HG03354 (cell line): Measurements from ENCODE around the gene TGOLN2.
"Not testable (repeated sequence)": the region's sequence is repeated elsewhere in the genome, so short reads cannot be mapped to it uniquely, and the experiment has no call there.

Source experiments
- ATAC-seq: cut with Tn5 transposase; IDR thresholded peaks from one replicate; pipeline ENCODE4 v1.9.1; 2021; ENCODE audit warnings: mild to moderate bottlenecking; ENCODE audit not compliant: unreplicated experiment, poor library complexity, severe bottlenecking

TGOLN2 gene

DNA sequence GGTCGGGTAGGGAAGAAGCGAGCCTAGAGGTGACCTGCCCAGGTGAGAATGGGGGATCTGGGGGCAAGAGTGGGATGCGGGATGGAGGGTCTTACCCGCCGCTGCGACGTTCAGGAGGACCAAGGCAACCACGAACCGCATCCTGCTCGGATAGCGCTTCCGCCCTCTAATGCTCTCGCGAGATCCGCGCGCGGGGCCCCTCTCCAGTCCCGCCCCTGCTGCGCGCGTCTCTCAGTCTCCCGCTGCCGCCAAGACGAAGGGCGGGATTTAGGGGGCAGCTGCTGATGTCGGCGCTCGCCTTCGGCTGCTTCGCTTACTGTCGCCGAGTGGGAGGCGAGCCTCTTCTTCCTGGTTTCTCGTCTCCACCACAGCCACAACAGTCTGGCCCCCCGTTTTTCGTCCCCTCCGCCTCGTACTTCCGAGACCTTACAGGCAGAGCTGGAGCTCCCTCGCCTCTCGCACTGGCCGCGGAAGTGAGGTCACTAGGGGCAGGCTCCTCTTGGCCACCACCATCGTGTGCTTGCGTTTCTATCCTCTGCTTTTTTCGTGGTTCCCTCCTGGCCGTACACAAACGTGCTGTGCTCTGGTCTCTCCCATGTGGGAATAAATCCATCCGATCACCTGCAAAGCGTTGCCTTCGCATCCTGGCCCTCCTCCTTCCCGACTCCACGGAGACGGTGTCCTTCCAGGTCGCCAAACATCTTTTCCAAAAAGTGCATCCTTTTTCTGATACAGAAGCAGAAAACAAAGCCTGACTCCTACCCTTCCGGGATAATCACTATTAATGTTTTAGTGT lies at the start of gene TGOLN2:
Gene TGOLN2, minus strand, starts transcription at position 168 of the 796 bp plus-strand sequence. Its CDS starts 27 bp downstream, at position 141.
- ATAC-seq, result peak; percentile 90

DNA sequence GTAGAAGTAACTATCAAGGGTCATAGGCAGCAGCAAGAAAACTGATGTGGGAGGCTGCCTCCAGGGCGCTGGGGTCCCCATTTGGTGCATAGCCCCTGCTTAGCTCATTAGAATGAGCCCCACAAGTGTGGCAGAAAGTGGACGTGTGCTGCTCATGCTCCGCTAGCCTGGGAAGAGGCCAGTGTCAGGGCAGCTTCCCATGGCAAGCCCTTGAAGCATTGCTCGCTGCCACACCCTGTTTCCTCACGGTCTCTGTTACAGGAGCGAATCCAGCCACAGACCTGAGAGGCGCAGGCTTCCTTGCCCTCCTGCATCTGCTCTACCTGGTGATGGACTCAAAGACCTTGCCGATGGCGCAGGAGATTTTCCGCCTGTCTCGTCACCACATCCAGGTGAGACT lies 49.3 kb upstream of the TGOLN2 start:
- no peak for ATAC-seq

DNA sequence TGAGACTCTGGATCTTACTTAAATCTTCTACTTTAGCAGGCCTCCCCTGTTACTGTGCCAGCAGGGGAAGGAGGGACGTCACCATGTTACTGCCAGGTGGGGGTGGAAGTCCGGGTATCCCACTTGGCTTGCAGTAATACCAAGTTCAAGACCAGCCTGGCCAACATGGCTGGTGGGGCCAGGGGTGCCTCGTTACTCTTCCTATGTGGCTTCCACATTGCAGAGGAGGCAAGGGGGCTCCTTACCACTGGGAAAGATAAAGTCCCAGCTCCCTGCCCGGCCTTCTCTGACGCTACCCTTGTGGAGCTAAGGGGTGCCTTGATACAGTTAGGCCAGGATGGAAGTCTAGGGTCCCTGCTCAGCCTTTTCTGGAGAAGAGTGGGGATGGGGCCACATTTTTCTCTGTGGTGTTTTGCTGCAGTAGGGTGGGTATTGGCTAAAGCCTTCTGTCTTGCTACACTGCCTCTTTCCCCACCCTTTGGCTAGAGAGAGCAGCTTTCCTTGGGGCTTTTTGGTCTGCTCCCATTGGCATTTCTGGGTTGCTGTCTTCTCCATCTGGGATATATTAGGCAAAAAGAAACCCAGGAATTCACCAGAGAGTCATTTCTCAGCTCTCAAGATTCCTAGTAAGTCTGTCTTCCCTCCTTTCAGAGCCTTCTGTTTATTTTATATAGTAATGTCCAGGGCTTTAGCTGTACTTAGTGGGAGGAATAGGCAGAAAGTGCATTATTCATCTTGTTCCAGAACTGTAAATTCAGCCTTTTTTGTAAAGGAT lies 48.7 kb upstream of the TGOLN2 start:
- ATAC-seq, result no peak

GRCh38 chr2:85371045-85371444 lies 43.3 kb upstream of the TGOLN2 start:
- ATAC-seq, result no peak

DNA sequence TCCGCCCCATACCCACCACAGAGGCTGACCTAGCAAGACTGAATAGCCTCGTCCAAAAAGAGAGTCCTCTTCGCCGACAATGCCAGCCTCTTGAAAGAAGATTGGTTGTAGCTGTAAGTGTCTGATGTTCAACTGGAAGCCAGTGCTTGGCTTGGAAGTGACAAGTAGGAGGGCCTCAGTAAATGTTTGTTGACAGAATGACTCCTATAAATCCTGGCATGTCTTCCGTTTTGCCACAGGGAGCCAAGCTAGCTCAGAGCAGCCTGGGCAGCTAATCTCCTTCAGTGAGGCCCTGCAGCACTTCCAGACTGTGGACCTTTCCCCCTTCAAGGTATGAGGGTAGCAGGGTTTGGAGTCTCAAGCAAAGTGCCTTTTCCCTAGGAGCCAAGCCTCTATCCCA lies 41.7 kb upstream of the TGOLN2 start:
- no peak for ATAC-seq

- no peak for ATAC-seq
Measured at GRCh38 chr2:85368921-85369320, 41.1 kb upstream of the TGOLN2 start.

DNA sequence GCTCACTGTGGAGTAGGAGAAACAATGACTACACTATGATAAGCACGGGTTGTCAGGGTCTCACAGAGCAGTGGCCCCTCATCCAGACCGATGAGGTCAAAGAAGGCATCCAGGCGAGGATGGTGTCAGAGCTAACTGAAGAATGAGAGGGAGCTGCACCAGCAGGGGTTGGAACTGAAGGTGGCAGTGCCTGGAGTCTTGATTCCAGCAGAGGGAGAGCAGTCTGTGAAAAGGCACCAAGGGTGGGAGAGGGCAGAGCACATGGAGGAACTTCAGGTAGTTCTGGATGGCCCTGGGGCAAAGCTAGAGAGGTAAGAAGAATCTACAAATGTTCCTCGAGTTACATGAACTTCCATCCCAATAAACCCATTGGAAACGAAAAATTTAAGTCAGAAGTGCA lies 39.4 kb upstream of the TGOLN2 start:
- ATAC-seq, result no peak

GRCh38 chr2:85362653-85363387 lies 35.0 kb upstream of the TGOLN2 start:
- ATAC-seq, result not testable (repeated sequence)

DNA sequence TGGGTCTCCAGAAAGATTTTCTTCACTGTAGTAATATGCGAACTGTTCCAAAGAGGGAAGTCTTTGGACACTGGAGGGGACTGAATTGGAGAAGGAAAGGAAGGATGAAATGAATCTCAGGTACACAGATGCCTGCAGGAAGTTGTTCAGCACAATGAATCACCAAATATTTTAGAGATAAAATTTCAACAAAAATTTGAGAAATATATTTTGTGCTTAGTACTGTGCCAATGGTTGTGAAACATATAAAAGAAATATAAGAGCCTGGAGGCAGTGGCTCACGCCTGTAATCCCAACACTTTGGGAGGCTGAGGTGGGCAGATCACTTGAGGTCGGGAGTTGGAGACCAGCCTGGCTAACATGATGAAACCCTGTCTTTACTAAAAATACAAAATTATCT lies 29.9 kb upstream of the TGOLN2 start:
- ATAC-seq, result no peak

GRCh38 chr2:85356186-85356585 lies 28.4 kb upstream of the TGOLN2 start:
- no peak for ATAC-seq

- ATAC-seq, result no peak
Measured at GRCh38 chr2:85355521-85355920, 27.7 kb upstream of the TGOLN2 start.

DNA sequence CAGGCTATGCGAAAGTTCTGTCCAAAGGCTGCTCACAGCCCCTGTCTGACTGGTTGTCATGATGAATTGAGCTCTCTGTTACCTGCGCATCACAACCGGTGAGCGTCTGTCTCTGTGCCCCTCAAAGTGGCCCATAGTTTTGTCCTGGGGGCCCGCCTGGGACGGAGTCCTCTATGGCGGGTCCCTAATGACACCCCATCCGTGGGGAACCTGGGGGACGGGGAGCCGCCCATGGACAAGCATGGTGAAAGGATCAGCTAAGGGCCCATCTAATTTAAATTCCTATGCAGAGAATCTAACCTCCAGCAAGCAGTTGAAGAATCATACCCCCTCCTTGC lies 27.3 kb upstream of the TGOLN2 start:
- ATAC-seq, result peak; percentile 6

DNA sequence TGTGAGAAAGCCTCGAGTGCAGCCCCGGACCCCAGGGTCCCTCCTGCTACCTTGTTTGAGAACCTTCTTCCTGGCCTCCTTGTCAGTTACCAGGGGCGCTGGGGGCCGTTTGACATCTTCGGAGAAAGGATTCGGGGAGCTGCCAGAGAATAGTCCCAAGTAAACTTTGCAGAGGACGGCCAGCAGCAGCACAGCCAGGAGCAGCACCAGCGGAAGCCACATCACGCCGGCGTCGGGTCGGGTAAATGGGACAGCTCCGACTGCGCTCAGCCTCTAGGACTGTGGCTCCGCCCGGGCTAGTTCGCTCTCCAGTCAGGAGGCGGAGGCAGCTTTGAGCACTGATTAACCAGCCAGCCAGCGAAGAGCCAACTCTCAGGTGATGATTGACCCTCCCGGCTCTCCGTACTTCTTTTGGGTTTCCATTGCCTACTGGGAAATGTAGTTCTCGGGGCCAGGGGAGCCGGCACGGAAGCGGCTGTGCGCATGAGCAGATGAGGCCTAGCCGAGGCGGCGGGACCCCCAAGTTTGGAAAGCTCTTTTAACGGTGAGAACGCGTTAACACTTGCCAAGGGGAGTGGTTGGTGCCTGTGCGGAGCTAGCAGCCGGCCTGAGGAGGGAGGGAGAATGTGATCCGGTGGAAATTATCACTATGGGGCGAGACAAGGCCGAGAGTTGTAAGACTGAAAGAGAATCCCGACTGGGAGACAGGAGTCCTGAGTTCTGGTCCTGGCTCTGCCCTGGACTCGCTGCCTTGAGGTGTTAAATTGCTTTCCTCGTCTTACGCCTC lies 26.7 kb upstream of the TGOLN2 start, which contains the start of the genes ELMOD3 and RETSAT:
Gene ELMOD3, plus strand, starts transcription at position 484 of the 787 bp plus-strand sequence. CDS start 2,430 bp downstream, outside the sequence.
Gene RETSAT, minus strand, starts transcription at position 243 of the 787 bp plus-strand sequence. Its CDS starts 21 bp downstream, at position 222.
- peak; percentile 98 for ATAC-seq

DNA sequence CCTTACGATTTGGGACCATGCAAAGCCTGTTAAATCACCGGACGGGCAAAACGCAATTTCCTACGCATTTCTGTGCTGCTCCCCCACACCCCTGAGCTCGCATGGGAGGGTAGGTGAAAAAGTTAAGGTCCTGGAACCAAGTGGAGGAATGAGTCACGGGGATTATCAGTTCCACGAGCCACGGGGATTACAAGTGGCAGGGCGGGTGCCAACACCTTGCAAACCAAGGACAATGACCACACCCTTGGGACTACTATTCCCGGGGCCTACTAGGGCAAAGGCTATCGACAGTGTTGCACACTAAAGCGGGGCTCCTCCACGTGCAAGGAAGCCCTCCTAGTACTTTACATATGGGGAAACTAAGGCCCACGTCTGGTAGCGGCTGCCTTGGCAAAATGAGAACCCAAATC lies 26.1 kb upstream of the TGOLN2 start:
- ATAC-seq, result peak; percentile 1

- ATAC-seq, result no peak
Measured at GRCh38 chr2:85347599-85347998, 19.8 kb upstream of the TGOLN2 start.

DNA sequence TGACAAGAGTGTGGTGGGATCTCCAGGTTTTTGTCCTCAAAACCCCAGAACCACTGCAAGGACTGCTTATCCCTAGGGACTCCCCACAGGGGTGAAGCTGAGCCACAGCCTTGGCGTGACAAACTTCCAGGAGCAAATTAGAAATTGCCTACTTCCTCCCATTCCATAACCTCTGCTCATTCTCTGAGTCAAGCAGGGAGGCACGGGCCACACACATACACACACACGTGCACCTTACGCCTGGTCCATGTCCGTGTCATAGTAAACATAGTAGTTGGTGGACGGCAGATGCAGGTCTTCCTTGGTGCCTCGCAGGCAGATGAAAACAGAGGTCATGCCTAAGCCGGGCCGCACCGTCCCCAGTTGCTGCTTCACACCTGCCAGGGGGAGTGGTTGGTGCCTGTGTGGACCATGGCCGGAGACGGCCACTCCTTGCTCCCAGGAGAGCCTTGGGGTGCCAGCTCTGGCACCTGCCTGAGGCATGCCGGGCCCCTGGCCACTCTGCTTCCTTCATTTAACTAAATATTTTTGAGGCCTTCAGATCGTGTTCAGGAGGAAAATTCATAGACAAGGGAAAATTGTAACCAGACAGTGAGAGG lies 16.7 kb upstream of the TGOLN2 start:
- no peak for ATAC-seq

DNA sequence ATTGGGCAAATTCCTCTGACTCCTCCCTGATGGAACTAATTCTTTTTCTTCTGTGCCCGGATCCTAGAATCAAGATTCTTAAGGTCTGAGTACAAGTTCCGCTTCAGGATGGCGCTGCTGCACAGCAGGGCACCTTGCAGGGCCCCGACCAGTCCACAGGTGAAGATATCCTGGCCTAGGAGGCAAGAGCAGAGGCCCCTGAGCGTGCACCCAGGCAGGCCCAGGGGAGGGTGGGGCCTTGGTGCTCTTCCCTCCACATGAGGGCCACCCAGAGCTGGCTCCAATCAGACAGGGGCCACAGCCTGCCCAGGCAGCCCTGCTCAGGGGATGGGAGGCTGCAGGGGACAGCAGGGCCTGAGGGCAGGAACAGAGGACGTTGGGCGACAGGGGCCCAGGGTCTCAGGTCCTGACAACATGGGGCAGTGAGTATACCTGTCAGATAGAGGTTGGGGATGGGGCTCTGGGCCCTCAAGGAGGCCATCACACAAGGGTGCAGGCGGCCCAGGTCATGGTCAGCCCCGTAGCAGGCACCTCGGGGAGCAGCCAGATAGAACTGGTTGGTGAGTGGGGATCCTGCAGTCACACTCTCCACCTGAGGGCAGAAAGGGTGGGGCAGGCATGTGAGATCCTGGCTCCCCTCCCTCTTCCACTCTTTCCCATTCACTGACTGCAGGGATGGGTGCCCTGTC lies 15.6 kb upstream of the TGOLN2 start:
- not testable (repeated sequence) for ATAC-seq

DNA sequence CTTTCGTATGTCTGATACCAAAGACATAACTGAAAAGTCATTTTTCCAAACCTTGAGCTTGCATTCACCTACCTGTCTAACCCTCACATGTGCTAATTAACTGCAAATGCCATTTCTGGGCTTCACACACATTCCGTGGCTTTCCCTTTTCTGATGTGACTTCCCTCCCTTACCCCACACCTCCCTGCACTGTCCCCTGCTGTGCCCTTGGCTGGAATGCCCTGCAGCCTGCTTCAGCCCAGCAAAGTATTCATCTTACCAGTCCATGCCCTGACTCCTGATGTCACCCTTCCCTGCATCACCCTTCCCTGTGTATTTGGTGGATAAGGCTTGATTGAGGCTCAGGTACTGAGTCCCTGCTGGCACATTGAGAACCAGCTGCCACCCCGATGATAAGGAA lies 14.4 kb upstream of the TGOLN2 start:
- no peak for ATAC-seq
